ENCODE data around the gene APOBEC4.

APOBEC4 gene

DNA sequence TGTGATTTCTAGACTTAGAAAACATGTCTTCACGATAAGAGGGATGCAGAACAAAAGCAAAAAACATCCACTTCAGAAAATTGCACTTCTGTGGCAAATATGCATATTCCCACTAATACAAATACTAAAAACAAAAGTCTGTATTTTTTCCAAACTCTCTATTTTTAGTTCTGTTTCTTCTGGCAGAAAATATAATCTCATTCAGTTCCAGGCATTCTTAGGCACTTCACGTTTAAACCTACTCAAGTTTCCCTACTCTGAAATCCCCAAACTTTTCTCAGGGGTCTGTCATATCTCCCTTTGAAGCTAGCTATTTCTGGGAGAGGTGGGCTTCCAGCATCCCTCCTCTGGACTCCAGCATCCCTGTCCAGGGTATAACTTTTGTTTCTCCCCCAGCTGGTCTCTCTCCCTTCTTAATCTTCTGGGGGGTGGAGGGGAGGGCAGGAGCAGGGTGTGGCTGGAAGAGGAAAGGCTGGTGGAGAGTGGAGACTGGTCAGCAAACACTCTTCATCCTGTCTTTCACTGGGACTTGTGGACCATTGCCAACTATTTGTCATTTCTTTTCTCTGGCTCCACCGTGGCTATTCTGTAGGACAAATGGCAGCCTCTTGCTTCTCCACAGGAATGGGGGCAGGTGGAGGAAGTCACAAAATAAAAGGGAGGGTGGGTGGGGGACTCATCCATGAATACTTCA, 43.2 kb downstream of the APOBEC4 start:
- ATAC-seq (no peak), DNase-seq (no peak)
- Mint-ChIP-seq H3K27me3 (peaks cover 2% of the 10 kb centered on the region), H3K27ac (no peak overlapping the region), H3K4me1 (peaks cover 2% of the 10 kb centered on the region), H3K36me3 (ENCODE audit: low read depth) (no peaks in the 10 kb centered on the region), H3K9me3 (no peaks in the 10 kb centered on the region), H3K4me3 (no peak overlapping the region)

DNA sequence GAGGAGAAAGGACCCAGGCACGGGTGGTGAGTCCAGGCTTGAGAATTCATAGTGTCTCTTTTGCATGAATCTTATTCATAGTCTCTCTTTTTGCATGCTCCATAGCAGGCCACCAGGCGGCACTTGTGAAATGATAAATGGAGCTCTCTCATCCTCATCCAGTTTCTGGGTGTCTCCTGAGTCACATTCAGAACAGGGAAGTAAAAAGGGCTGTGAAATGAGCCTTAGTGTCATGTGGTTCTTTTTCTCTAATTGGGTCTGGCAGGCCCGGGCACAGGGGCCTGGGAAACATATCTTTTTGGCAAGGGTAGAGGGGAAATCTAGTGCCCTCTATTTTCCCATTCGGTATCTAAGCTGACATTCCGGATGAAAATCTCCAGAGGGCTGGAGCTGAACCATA, 43.8 kb downstream of the APOBEC4 start:
- H3K27me3 Mint-ChIP-seq: peaks cover 2% of the 10 kb centered on the region
- H3K4me3 Mint-ChIP-seq: no peak overlapping the region
- no peak overlapping the region for H3K27ac Mint-ChIP-seq
- no peaks in the 10 kb centered on the region for H3K9me3 Mint-ChIP-seq
- H3K36me3 Mint-ChIP-seq (ENCODE audit: low read depth): no peaks in the 10 kb centered on the region
- ATAC-seq: no peak
- H3K4me1 Mint-ChIP-seq: peaks cover 3% of the 10 kb centered on the region
- DNase-seq: no peak

DNA sequence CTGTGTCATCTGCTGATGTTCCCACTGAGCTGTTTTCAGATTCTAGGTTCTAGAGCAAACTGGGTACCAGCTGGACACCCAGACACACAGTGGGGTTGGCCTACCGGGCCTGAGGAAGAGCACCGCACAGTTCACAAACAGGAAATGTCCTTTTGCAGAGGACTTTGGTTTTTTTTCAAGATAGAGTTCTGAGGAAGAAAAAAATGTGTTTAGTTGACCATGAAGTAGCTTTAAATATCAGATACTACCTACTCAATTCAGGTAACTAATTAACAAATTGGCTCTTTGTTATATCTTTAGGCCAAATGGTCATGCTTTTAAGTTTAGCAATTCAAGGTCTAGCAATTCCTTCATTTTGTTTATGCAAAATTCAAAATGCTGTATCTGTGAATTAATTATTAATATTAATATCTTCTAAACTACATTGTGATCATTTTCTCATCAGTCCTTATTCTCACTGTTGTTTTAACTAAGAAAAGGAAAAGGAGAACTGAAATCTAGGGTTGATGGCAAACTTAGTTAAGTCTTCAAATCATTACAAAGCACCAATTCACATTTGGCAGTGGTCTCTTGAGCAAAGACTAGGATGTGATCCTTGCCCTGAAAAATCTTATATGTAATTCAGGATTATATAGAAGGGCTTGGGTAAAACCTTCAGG, 45.7 kb downstream of the APOBEC4 start:
- Mint-ChIP-seq H3K27ac (no peak overlapping the region), H3K4me1 (peaks cover 9% of the 10 kb centered on the region), H3K4me3 (no peak overlapping the region), H3K27me3 (peaks cover 5% of the 10 kb centered on the region), H3K36me3 (ENCODE audit: low read depth) (no peaks in the 10 kb centered on the region), H3K9me3 (no peaks in the 10 kb centered on the region)
- ATAC-seq: no peak
- no peak for DNase-seq

DNA sequence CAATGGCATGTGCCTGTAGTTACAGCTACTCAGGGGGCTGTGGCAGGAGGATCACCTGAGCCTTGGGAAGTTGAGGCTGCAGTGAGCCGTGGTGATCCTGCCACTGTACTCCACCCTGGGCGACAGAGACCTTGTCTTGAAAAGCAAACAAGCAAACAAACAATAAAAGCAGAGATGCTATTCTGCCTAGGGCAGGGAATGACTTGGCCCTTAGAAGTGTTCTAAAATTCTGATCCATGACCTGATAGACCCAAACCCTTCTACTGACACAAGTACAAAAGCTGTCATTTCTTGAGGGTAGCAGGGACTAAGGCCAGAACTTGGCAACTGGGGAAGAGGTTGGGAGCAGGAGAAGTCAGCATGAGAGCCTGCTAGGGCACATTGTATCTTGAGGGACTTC, 47.2 kb downstream of the APOBEC4 start:
- Mint-ChIP-seq H3K4me3 (no peak overlapping the region), H3K36me3 (ENCODE audit: low read depth) (no peaks in the 10 kb centered on the region), H3K27ac (no peak overlapping the region), H3K4me1 (peaks cover 9% of the 10 kb centered on the region), H3K9me3 (no peaks in the 10 kb centered on the region), H3K27me3 (peaks cover 2% of the 10 kb centered on the region)
- ATAC-seq (no peak), DNase-seq (no peak)

DNA sequence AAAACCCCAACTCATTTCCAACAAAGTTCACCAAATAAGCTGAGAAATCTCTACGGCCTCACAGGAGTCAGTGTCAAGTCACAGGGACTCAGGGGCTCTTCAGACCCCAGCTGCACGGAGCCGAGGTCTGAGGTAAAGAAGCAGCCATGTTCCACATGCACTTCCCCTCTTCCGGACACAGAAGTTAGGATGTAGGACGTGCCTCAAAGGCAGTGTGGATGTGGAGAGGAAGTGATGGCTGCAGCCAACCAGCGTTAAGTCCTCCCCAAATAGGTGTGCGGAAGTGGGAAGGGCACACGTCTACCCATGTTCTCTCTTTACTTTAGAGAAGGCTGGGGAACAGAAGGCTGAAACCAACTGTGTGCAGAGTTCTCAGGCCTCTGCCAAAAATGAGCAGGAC, 48.3 kb downstream of the APOBEC4 start:
- peaks cover 9% of the 10 kb centered on the region for H3K4me1 Mint-ChIP-seq
- no peaks in the 10 kb centered on the region for H3K9me3 Mint-ChIP-seq
- no peak for DNase-seq
- H3K27me3 Mint-ChIP-seq: peaks cover 2% of the 10 kb centered on the region
- H3K27ac Mint-ChIP-seq: no peak overlapping the region
- no peaks in the 10 kb centered on the region for H3K36me3 Mint-ChIP-seq (ENCODE audit: low read depth)
- ATAC-seq: no peak
- no peak overlapping the region for H3K4me3 Mint-ChIP-seq

DNA sequence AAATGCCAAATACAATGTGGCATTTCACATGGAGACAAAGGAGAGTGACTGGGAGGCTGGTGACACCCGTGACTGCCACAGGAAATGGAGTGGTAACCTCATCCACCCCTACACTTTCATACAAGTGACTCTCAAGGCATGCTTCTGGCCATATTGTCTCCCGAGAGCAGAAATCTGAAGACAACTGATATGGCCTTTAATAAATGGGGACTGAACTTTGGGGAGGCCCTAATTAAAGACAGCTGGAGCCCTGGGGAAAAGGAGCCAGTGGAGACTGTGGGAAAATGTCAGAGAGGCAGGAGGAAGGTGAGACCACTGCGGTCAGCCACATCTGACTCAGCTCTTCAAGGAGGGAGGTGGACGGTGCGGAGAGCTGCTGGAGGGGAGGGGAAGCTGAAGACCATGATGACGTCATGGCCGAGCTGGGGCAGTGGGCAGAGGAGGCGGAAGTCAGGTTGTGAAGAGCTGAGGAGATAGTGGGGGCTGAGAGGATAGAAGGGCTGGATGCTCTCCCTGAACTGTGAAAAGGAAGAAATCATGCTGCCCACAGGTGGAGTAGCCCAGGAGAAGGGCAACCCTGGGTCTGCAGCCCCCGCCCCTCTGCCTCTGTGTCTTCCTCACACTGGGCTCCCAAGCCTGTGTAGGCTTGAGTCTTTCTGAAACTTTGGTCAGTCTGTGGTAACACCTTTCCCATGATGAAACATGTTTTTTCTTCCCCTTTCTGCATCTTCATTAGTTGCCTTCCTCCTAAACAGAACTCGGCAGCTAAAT, 48.9 kb downstream of the APOBEC4 start:
- peak overlapping the region; percentile 16 for H3K27ac Mint-ChIP-seq
- H3K4me3 Mint-ChIP-seq: no peak overlapping the region
- ATAC-seq: no peak
- no peak for DNase-seq
- no peaks in the 10 kb centered on the region for H3K9me3 Mint-ChIP-seq
- peaks cover 9% of the 10 kb centered on the region for H3K4me1 Mint-ChIP-seq
- H3K36me3 Mint-ChIP-seq (ENCODE audit: low read depth): no peaks in the 10 kb centered on the region
- H3K27me3 Mint-ChIP-seq: peaks cover 2% of the 10 kb centered on the region

DNA sequence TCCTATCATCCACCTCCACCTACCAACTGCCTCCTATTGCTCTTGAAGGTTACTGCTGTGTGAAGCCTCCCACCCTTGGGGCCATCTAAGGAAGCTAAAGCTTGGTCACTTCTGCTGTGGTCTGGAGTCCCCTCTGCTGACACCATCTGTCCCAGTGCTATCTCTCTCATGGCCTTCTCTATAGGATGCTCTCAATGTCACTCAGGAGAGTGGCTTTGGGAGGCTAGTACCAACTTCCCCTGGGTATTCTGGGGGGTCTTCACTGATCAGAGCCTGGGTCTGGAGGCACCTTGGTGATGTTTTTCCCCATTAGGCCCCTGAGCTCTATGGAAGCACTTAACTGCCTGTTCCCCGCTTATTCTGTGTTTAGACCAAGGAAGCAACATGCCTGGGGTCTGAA, 50.6 kb downstream of the APOBEC4 start:
- Mint-ChIP-seq H3K27me3 (peaks cover 2% of the 10 kb centered on the region), H3K36me3 (ENCODE audit: low read depth) (no peaks in the 10 kb centered on the region), H3K27ac (no peak overlapping the region), H3K4me1 (peaks cover 13% of the 10 kb centered on the region), H3K4me3 (no peak overlapping the region), H3K9me3 (no peaks in the 10 kb centered on the region)
- DNase-seq (no peak), ATAC-seq (no peak)

DNA sequence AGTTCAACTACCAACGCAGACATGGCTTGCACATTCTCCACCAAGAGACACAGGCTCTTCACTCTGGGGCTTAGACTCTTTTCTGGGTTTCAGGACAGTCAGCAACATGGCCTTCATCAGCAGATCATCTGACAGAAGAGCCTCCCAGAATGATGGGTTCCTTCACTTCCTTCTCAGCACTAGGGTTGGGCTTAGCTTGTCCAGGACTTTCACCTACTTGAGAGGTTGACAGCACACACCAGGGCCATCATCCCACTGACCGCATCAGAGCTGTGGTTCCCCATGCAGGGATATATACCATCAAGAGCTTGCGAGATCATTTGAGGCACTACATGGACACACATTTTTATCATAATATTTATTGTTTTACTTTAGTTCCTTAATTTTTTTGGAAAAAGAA, 52.5 kb downstream of the APOBEC4 start:
- H3K27ac Mint-ChIP-seq: no peak overlapping the region

DNA sequence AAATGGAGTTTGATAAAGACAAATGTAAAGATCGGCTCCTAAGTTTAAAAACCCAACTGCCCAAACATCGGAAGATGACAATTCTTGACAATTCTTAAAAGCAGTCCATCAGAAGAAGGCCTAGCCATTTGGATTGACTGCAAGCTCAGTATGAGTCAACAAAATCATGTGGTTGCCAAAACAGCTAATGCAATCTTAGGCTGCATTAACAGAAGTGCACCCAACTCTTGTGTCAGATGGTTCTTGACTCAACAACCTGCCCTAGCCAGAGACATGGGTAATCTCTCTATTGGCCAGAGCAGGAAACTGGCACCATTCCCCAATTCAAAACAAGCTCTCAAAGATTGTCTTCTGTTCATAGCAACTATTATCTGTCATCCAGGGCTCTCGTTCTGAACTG, 53.0 kb downstream of the APOBEC4 start:
- Mint-ChIP-seq H3K27me3 (peaks cover 2% of the 10 kb centered on the region), H3K4me3 (no peak overlapping the region)

More for the DNA sequence above, 52.5 kb downstream of the APOBEC4 start:
- no peaks in the 10 kb centered on the region for H3K9me3 Mint-ChIP-seq
- DNase-seq: no peak
- H3K4me1 Mint-ChIP-seq: peaks cover 11% of the 10 kb centered on the region
- no peak for ATAC-seq
- H3K27me3 Mint-ChIP-seq: peaks cover 2% of the 10 kb centered on the region
- H3K4me3 Mint-ChIP-seq: no peak overlapping the region
- H3K36me3 Mint-ChIP-seq (ENCODE audit: low read depth): no peaks in the 10 kb centered on the region

DNA sequence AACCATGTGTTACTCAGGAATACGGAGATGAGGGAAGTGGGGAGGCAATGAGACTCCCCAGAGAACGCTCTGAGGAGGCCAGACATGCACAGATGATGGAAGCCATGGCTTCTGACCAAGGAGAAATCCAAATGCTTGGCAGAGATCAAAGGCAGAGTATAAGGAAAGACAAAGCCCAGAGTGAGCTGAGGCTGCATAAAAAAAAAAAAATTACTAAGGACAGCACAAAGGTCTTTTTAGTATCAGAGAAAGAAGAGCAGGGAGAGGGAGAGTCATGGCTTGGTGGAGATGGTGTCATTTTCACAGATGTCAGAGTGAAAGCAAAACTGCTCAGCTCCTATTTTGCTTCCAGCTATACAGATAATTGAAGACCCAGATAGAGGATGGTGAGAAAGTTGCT, 54.7 kb downstream of the APOBEC4 start:
- H3K4me1 Mint-ChIP-seq: peaks cover 8% of the 10 kb centered on the region
- DNase-seq (no peak), ATAC-seq (peak; percentile 71)
- H3K9me3 Mint-ChIP-seq: no peaks in the 10 kb centered on the region
- no peaks in the 10 kb centered on the region for H3K27me3 Mint-ChIP-seq
- H3K27ac Mint-ChIP-seq: no peak overlapping the region
- H3K4me3 Mint-ChIP-seq: no peak overlapping the region
- no peaks in the 10 kb centered on the region for H3K36me3 Mint-ChIP-seq (ENCODE audit: low read depth)

More for the DNA sequence above, 53.0 kb downstream of the APOBEC4 start:
- Mint-ChIP-seq H3K4me1 (peaks cover 11% of the 10 kb centered on the region), H3K9me3 (no peaks in the 10 kb centered on the region), H3K27ac (no peak overlapping the region), H3K36me3 (ENCODE audit: low read depth) (no peaks in the 10 kb centered on the region)
- ATAC-seq: peak; percentile 38
- DNase-seq: no peak

DNA sequence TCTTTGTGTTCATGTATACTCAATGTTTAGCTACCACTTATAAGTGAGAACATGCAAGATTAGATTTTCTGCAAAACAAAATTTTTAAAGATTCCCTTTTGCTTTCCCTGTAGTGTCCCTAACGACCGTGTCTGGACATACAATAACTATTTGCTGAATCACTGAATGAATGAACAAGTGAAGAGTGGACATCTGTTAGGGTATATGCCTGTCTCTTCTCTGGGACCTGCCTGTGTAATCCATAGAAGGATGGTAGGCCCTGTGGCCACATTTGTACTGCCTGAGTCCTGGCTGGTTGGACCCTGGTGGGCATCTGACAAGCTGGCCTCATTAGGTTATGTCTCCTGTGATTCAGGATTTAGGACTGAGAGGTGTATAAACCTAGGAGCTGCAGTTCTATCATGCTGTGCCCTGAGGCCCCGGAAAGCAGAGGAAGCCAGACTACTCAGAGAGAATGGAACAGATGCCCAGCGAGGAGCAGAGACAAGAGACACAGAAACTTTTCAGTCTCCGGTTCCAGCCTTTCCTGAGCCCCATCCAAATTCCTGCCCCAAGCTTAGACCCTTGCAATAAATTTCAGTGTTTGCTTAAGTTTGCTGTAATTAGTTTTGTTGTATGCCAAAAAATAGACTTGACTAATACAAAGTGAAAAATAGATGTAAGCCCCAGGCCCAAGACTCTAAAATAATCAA, 55.3 kb downstream of the APOBEC4 start:
- Mint-ChIP-seq H3K27me3 (no peaks in the 10 kb centered on the region), H3K9me3 (no peaks in the 10 kb centered on the region), H3K36me3 (ENCODE audit: low read depth) (no peaks in the 10 kb centered on the region), H3K4me1 (peaks cover 14% of the 10 kb centered on the region), H3K27ac (no peak overlapping the region), H3K4me3 (no peak overlapping the region)
- ATAC-seq (no peak), DNase-seq (no peak)

DNA sequence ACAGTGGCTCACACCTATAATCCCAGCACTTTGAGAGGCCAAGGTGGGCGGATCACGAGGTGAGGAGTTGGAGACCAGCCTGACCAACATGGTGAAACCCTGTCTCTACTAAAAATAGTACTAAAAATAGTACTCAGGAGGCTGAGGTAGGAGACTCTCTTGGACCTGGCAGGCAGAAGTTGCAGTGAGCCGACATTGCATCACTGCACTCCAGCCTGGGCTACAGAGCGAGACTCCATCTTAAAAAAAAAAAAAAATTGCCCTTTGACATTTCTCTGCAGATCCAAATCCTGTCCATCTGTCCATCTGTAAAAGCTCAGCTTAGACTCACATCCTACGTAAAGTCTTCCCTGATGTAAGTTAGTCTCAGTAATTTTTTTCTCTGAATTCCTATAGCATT, 56.6 kb downstream of the APOBEC4 start:
- Mint-ChIP-seq H3K36me3 (ENCODE audit: low read depth) (no peaks in the 10 kb centered on the region), H3K27ac (no peak overlapping the region), H3K9me3 (no peaks in the 10 kb centered on the region), H3K4me3 (no peak overlapping the region), H3K4me1 (peaks cover 25% of the 10 kb centered on the region), H3K27me3 (no peaks in the 10 kb centered on the region)
- ATAC-seq (no peak), DNase-seq (no peak)

Measured in activated naive CD8-positive, alpha-beta T cell treated with anti-CD3 and anti-CD28 coated beads, Interleukin-2, amount 50 U/mL, for 24 hours (primary cell).